GM12878 (cell line): Measurements from ENCODE around the gene CMBL. TPM values are rescaled to one million over a fixed set of nuclear protein-coding genes. Genes with fewer than 3 reads are reported as not detected.

ENCODE experiments used
- ATAC-seq: fragments of 200-7000 bp; cut with Tn5 transposase; 3 replicates; pipeline ENCODE4 v1.9.1; 2020; ENCODE audit warnings: mild to moderate bottlenecking, moderate library complexity
- BruUV-seq: library from RNA; stranded (reverse); fragments of 400-500 nt; replicated peaks from 2 replicates; lab custom pipeline; 2021; lab: Mats Ljungman, UMichigan
- CTCF ChIA-PET: fragments of 300-600 bp; sonication (Branson Sonifier 250); formaldehyde crosslinking; extraction: SDS; loops from one replicate; lab custom pipeline; 2021; ENCODE audit warnings: inconsistent platforms; lab: Yijun Ruan, JAX
- POLR2A ChIA-PET: fragments of 350-600 bp; formaldehyde crosslinking; extraction: SDS; loops from one replicate; lab custom pipeline; 2021; ENCODE audit warnings: inconsistent platforms; lab: Charles Lee
- RAD21 ChIA-PET: fragments of 300-600 bp; sonication (Branson Sonifier 250); formaldehyde crosslinking; loops from one replicate; lab custom pipeline; 2023; ENCODE audit warnings: antibody characterized with exemption; ENCODE audit not compliant: unreplicated experiment; lab: Charles Lee
- SMC1A ChIA-PET: fragments of 300-600 bp; sonication (Branson Sonifier 250); formaldehyde crosslinking; loops from one replicate; lab custom pipeline; 2023; ENCODE audit not compliant: unreplicated experiment, uncharacterized antibody; lab: Charles Lee
- DNase-seq: peaks from one replicate; pipeline ENCODE4 v3.0.0-alpha.2; 2011; ENCODE audit warnings: low read depth, low spot score
- FAIRE-seq: peaks from 3 replicates; lab custom pipeline; 2011; peaks lifted over from hg19 to GRCh38; lab: Jason Lieb, UNC
- H2AFZ ChIP-seq: 2 replicates; pipeline ENCODE4 v1.6.0; 2011; ENCODE audit warnings: low read depth, low read length, control low read depth; ENCODE audit not compliant: control insufficient read depth
- H3K27ac ChIP-seq: 2 replicates; pipeline ENCODE4 v1.5.1; 2011; ENCODE audit warnings: control low read depth; ENCODE audit not compliant: control insufficient read depth, insufficient read depth
- H3K27me3 ChIP-seq, 2 experiments: replicated peaks in 1 of 2; 2 replicates each; pipeline versions ENCODE4 v1.6.0 to v1.6.1; 2011; ENCODE audit warnings: low read length in 1 of 2; ENCODE audit not compliant: control insufficient read depth in 2 of 2, insufficient read depth in 2 of 2
- H3K36me3 ChIP-seq, 2 experiments: 2 replicates each; pipeline ENCODE4 v1.5.1; 2011; ENCODE audit warnings: low read length in 1 of 2; ENCODE audit not compliant: control insufficient read depth in 2 of 2, insufficient read depth in 2 of 2
- H3K4me1 ChIP-seq: 2 replicates; pipeline ENCODE4 v1.6.1; 2011; ENCODE audit warnings: mild to moderate bottlenecking, low read length, moderate library complexity, mixed read lengths; ENCODE audit not compliant: control insufficient read depth, insufficient read depth
- H3K4me2 ChIP-seq: 2 replicates; pipeline ENCODE4 v1.6.0; 2011; ENCODE audit warnings: control low read depth; ENCODE audit not compliant: control insufficient read depth, insufficient read depth
- H3K4me3 ChIP-seq: fragments of 200-600 bp; sonication (generic); 2 replicates; pipeline ENCODE4 v1.5.1; 2016
- H3K79me2 ChIP-seq: 2 replicates; pipeline ENCODE4 v1.6.0; 2011; ENCODE audit warnings: low read length; ENCODE audit not compliant: control insufficient read depth, insufficient read depth
- H3K9ac ChIP-seq: 2 replicates; pipeline ENCODE4 v1.8.0; 2011; ENCODE audit warnings: low read length, control low read depth, mixed read lengths; ENCODE audit not compliant: control insufficient read depth, insufficient read depth
- H3K9me3 ChIP-seq: replicated peaks from 3 replicates; pipeline ENCODE4 v1.5.1; 2011; ENCODE audit warnings: mild to moderate bottlenecking, low read length; ENCODE audit not compliant: control insufficient read depth, insufficient read depth
- H4K20me1 ChIP-seq: 2 replicates; pipeline ENCODE4 v1.6.0; 2011; ENCODE audit not compliant: control insufficient read depth, insufficient read depth
- ATF7 ChIP-seq: fragments of 450-650 bp; IDR thresholded peaks from 2 replicates; pipeline ENCODE4 v1.6.1; 2016; ENCODE audit warnings: low read depth, mild to moderate bottlenecking
- CHD4 ChIP-seq: fragments of 200-600 bp; sonication (generic); IDR thresholded peaks from 2 replicates; pipeline ENCODE4 v1.6.1; 2016; ENCODE audit warnings: mild to moderate bottlenecking
- DPF2 ChIP-seq: fragments of 450-650 bp; IDR thresholded peaks from 2 replicates; pipeline ENCODE4 v1.6.1; 2017; ENCODE audit warnings: mild to moderate bottlenecking
- GATAD2B ChIP-seq: fragments of 450-650 bp; conservative IDR thresholded peaks from 2 replicates; pipeline ENCODE4 v1.6.1; 2017; ENCODE audit warnings: low read depth, mild to moderate bottlenecking, moderate library complexity
- IRF4 ChIP-seq: IDR thresholded peaks from 2 replicates; pipeline ENCODE4 v1.6.1; 2011; ENCODE audit warnings: low read depth, low read length
- JUNB ChIP-seq: IDR thresholded peaks from 2 replicates; pipeline ENCODE4 v1.6.1; 2016; ENCODE audit warnings: antibody characterized with exemption, mild to moderate bottlenecking
- KDM1A ChIP-seq: fragments of 200-600 bp; sonication (generic); IDR thresholded peaks from 2 replicates; pipeline ENCODE4 v1.6.1; 2016; ENCODE audit warnings: borderline replicate concordance
- NBN ChIP-seq: fragments of 450-650 bp; IDR thresholded peaks from 2 replicates; pipeline ENCODE4 v1.6.1; 2016
- NR2F1 ChIP-seq: fragments of 450-650 bp; conservative IDR thresholded peaks from 2 replicates; pipeline ENCODE4 v1.6.1; 2017; ENCODE audit warnings: mild to moderate bottlenecking
- POLR2A ChIP-seq: IDR thresholded peaks from 2 replicates; pipeline ENCODE4 v1.6.1; 2011; ENCODE audit warnings: low read depth, mild to moderate bottlenecking, low read length
- SPI1 ChIP-seq: IDR thresholded peaks from 2 replicates; pipeline ENCODE4 v1.6.1; 2011; ENCODE audit warnings: low read depth, mild to moderate bottlenecking, low read length, moderate library complexity, borderline replicate concordance; ENCODE audit not compliant: insufficient read depth
- SUPT20H ChIP-seq: IDR thresholded peaks from 2 replicates; pipeline ENCODE4 v1.6.1; 2011; ENCODE audit warnings: low read depth, mild to moderate bottlenecking, low read length, moderate library complexity, borderline replicate concordance; ENCODE audit not compliant: control insufficient read depth
- WGBS: methylation state at CpG from one replicate; pipeline ENCODE4 v1.1.6; 2016; ENCODE audit warnings: low lambda C conversion rate; ENCODE audit not compliant: insufficient replicate concordance, insufficient coverage; ENCODE audit errors: missing lambda C conversion rate; 5-methylcytosine and 5-hydroxymethylcytosine counted together
- in situ Hi-C: fragments of 300-500 bp; cut with MboI; formaldehyde crosslinking; loops from 9 replicates; pipeline ENCODE4 v1.14.3; 2018; ENCODE audit warnings: mixed read lengths
- intact Hi-C: fragments of 100-400 bp; cut with micrococcal nuclease; formaldehyde crosslinking; loops from one replicate; pipeline ENCODE4 v1.14.2; 2022; ENCODE audit not compliant: unreplicated experiment
- polyA plus RNA-seq, 11 experiments: library from polyadenylated mRNA; depleted of rRNA in 4 of 11; unstranded in 6 of 11; stranded (reverse) in 5 of 11; fragments of >200 nt; fragmentation: Nextera tagmentation in 4 of 11; fragmentation: Illumina TruSeq in 1 of 11; extraction: Ambion mirVana in 4 of 11; extraction: Trizol in 1 of 11; gene quantifications; 1 replicate in 1 of 11; 2 replicates in 10 of 11; pipeline versions ENCODE4 v1.2.1 to v1.2.3, GENCODE V29; 2011 to 2016; ENCODE audit warnings: inconsistent platforms in 2 of 11, missing spikeins in 2 of 11, low read depth in 1 of 11
- total RNA-seq, 4 experiments: library from RNA; depleted of rRNA in 3 of 4; stranded (reverse); fragments of >200 nt in 3 of 4; fragmentation: Illumina TruSeq in 1 of 4; extraction: Trizol in 1 of 4; gene quantifications; 2 replicates each; pipeline versions ENCODE4 v1.2.1 to v1.2.3, GENCODE V29; 2013 to 2021
- TF ChIP-seq, protein P1 (sequence below): fragments of 450-650 bp; IDR thresholded peaks from 2 replicates; pipeline ENCODE4 v1.6.1; 2017; ENCODE audit warnings: mild to moderate bottlenecking, moderate library complexity
- TF ChIP-seq, protein P2 (sequence below): fragments of 150-350 bp; IDR thresholded peaks from 2 replicates; pipeline ENCODE4 v1.6.1; 2016; ENCODE audit warnings: low read depth, low read length
- TF ChIP-seq, protein P3 (sequence below): fragments of 450-650 bp; IDR thresholded peaks from 2 replicates; pipeline ENCODE4 v1.6.1; 2016; ENCODE audit warnings: mild to moderate bottlenecking, moderate library complexity, borderline replicate concordance

Gene CMBL
- total and polyA plus RNA-seq, 10 of the 15 experiments (the other 5 are each of a cell fraction or from before 2014, with no cell fraction given): 1.8 to 15.6 (median 7.5) TPM

DNA sequence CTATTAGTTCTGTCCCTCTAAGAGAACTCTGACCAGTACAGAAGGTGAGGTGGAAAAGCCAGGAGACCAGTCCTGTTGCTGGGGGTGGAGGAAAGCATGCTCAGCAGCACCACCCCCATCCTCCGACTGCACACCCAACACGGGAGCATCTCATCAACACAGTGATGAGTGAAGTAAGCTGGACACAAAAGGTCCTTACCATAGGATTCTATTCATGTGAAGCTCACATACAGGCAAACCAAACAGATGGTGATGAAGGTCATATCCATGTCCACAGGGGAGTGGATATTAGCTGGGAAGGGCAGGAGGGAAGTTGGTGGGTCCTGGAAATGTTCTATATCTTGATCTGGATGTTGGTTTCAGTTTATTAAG, 31.0 kb upstream of the CMBL start:
- RAD21 ChIA-PET: no interaction called here
- DNase-seq: no peak
- FAIRE-seq: no peak
- no peaks in the 10 kb centered on the region for H4K20me1 ChIP-seq
- H3K4me2 ChIP-seq: no peak overlapping the region
- no peak overlapping the region for H3K4me3 ChIP-seq
- H3K4me1 ChIP-seq: no peaks in the 10 kb centered on the region
- no peaks in the 10 kb centered on the region for H3K79me2 ChIP-seq
- in situ Hi-C loops: no loop called here
- no peaks in the 10 kb centered on the region for H3K9me3 ChIP-seq
- POLR2A ChIA-PET: no interaction called here
- no peak overlapping the region for H2AFZ ChIP-seq
- intact Hi-C loops: no loop called here
- SMC1A ChIA-PET: no interaction called here
- WGBS: 89% methylated on average over 2 of the region's 2 CpGs
- H3K9ac ChIP-seq: no peak overlapping the region
- no peak for ATAC-seq
- CTCF ChIA-PET: no interaction called here
- H3K27ac ChIP-seq: no peak overlapping the region
- no TSS peak for BruUV-seq
- H3K27me3 ChIP-seq: peaks cover 0 to under 1% of the 10 kb centered on the region in 2 experiments; a peak in 2 of 4 replicates
- H3K36me3 ChIP-seq: no peaks in the 10 kb centered on the region
- TF ChIP-seq NBN (no peak), DPF2 (no peak), NR2F1 (no peak), SUPT20H (no peak), POLR2A (no peak), KDM1A (no peak), IRF4 (no peak), JUNB (no peak), CHD4 (no peak), SPI1 (no peak), ATF7 (no peak), GATAD2B (no peak)
- TF ChIP-seq, protein P1, sequence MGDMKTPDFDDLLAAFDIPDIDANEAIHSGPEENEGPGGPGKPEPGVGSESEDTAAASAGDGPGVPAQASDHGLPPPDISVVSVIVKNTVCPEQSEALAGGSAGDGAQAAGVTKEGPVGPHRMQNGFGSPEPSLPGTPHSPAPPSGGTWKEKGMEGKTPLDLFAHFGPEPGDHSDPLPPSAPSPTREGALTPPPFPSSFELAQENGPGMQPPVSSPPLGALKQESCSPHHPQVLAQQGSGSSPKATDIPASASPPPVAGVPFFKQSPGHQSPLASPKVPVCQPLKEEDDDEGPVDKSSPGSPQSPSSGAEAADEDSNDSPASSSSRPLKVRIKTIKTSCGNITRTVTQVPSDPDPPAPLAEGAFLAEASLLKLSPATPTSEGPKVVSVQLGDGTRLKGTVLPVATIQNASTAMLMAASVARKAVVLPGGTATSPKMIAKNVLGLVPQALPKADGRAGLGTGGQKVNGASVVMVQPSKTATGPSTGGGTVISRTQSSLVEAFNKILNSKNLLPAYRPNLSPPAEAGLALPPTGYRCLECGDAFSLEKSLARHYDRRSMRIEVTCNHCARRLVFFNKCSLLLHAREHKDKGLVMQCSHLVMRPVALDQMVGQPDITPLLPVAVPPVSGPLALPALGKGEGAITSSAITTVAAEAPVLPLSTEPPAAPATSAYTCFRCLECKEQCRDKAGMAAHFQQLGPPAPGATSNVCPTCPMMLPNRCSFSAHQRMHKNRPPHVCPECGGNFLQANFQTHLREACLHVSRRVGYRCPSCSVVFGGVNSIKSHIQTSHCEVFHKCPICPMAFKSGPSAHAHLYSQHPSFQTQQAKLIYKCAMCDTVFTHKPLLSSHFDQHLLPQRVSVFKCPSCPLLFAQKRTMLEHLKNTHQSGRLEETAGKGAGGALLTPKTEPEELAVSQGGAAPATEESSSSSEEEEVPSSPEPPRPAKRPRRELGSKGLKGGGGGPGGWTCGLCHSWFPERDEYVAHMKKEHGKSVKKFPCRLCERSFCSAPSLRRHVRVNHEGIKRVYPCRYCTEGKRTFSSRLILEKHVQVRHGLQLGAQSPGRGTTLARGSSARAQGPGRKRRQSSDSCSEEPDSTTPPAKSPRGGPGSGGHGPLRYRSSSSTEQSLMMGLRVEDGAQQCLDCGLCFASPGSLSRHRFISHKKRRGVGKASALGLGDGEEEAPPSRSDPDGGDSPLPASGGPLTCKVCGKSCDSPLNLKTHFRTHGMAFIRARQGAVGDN: no peak
- TF ChIP-seq, protein P2, sequence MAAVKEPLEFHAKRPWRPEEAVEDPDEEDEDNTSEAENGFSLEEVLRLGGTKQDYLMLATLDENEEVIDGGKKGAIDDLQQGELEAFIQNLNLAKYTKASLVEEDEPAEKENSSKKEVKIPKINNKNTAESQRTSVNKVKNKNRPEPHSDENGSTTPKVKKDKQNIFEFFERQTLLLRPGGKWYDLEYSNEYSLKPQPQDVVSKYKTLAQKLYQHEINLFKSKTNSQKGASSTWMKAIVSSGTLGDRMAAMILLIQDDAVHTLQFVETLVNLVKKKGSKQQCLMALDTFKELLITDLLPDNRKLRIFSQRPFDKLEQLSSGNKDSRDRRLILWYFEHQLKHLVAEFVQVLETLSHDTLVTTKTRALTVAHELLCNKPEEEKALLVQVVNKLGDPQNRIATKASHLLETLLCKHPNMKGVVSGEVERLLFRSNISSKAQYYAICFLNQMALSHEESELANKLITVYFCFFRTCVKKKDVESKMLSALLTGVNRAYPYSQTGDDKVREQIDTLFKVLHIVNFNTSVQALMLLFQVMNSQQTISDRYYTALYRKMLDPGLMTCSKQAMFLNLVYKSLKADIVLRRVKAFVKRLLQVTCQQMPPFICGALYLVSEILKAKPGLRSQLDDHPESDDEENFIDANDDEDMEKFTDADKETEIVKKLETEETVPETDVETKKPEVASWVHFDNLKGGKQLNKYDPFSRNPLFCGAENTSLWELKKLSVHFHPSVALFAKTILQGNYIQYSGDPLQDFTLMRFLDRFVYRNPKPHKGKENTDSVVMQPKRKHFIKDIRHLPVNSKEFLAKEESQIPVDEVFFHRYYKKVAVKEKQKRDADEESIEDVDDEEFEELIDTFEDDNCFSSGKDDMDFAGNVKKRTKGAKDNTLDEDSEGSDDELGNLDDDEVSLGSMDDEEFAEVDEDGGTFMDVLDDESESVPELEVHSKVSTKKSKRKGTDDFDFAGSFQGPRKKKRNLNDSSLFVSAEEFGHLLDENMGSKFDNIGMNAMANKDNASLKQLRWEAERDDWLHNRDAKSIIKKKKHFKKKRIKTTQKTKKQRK: no peak
- TF ChIP-seq, protein P3, sequence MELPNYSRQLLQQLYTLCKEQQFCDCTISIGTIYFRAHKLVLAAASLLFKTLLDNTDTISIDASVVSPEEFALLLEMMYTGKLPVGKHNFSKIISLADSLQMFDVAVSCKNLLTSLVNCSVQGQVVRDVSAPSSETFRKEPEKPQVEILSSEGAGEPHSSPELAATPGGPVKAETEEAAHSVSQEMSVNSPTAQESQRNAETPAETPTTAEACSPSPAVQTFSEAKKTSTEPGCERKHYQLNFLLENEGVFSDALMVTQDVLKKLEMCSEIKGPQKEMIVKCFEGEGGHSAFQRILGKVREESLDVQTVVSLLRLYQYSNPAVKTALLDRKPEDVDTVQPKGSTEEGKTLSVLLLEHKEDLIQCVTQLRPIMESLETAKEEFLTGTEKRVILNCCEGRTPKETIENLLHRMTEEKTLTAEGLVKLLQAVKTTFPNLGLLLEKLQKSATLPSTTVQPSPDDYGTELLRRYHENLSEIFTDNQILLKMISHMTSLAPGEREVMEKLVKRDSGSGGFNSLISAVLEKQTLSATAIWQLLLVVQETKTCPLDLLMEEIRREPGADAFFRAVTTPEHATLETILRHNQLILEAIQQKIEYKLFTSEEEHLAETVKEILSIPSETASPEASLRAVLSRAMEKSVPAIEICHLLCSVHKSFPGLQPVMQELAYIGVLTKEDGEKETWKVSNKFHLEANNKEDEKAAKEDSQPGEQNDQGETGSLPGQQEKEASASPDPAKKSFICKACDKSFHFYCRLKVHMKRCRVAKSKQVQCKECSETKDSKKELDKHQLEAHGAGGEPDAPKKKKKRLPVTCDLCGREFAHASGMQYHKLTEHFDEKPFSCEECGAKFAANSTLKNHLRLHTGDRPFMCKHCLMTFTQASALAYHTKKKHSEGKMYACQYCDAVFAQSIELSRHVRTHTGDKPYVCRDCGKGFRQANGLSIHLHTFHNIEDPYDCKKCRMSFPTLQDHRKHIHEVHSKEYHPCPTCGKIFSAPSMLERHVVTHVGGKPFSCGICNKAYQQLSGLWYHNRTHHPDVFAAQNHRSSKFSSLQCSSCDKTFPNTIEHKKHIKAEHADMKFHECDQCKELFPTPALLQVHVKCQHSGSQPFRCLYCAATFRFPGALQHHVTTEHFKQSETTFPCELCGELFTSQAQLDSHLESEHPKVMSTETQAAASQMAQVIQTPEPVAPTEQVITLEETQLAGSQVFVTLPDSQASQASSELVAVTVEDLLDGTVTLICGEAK: no peak
